Ishikawa (cell line): ENCODE measurements around the gene NMNAT3.

ENCODE experiments used
- CEBPB ChIP-seq: IDR thresholded peaks from 2 replicates; pipeline ENCODE4 v1.6.1; 2012
- EGR1 ChIP-seq: IDR thresholded peaks from 2 replicates; pipeline ENCODE4 v1.6.1; 2012
- EP300 ChIP-seq: IDR thresholded peaks from 2 replicates; pipeline ENCODE4 v1.6.1; 2012; ENCODE audit warnings: borderline replicate concordance
- FOXM1 ChIP-seq: IDR thresholded peaks from 2 replicates; pipeline ENCODE4 v1.6.1; 2012; ENCODE audit warnings: low read depth, borderline replicate concordance
- NFIC ChIP-seq: IDR thresholded peaks from 2 replicates; pipeline ENCODE4 v1.6.1; 2012
- RAD21 ChIP-seq: IDR thresholded peaks from 2 replicates; pipeline ENCODE4 v1.6.1; 2012; ENCODE audit warnings: low read depth
- TAF1 ChIP-seq: IDR thresholded peaks from 2 replicates; pipeline ENCODE4 v1.6.1; 2012; ENCODE audit warnings: low read depth, mild to moderate bottlenecking
- TCF12 ChIP-seq: IDR thresholded peaks from 2 replicates; pipeline ENCODE4 v1.6.1; 2012; ENCODE audit warnings: low read depth
- YY1 ChIP-seq: IDR thresholded peaks from 2 replicates; pipeline ENCODE4 v1.6.1; 2012; ENCODE audit warnings: low read depth
- ZBTB7A ChIP-seq: IDR thresholded peaks from 2 replicates; pipeline ENCODE4 v1.6.1; 2012; ENCODE audit warnings: low read depth
- TF ChIP-seq, protein P1 (sequence below): IDR thresholded peaks from 2 replicates; pipeline ENCODE4 v1.6.1; 2012
- TF ChIP-seq, protein P2 (sequence below): IDR thresholded peaks from 2 replicates; pipeline ENCODE4 v1.6.1; 2012; ENCODE audit warnings: low read depth, mild to moderate bottlenecking
- TF ChIP-seq, protein P3 (sequence below): IDR thresholded peaks from 2 replicates; pipeline ENCODE4 v1.6.1; 2012

DNA sequence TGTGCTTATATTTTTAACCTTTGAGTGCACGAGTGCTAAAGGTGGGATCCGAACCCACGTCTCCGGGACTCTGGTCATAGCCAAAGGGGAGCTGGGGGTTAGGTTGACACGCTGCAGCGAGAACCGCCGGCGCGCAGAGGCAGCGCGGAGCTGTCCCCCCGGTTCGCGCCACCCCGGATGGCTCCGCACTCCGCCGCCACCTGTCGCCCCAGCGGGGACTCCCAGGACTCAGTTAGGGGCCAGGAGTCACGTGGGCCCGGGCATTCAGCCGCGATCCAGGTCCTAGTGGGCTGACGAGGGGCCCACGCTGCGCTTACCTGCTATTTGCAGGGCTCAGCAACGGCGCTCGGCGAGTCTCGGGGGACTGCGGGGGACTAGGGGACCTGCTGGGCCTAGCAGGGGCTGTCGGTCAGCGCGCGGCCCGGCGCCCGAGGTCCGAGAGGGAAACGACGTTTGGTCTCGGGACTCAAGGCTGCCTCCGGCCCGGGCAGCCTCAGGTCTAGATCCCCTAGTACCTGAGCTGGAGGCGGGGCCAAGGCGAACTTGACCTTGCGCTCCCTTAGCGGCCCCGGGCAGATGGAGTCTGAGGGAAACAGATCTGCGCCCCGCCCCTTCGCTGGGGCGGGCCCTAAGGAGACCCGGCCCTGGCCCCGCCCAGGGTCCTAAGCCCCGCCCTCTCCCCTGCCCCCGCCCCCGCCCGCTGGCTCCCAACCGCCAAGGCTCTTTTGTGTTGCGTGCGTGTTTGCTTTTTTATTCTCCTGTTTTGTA, at the start of gene NMNAT3:
- TF ChIP-seq EP300 (no peak), YY1 (no peak), FOXM1 (no peak), ZBTB7A (no peak; the same call in 1 of the 2 replicates), TAF1 (0 out of 2 replicates have a peak, but pooled peaks have one; percentile 20), TCF12 (no peak), RAD21 (no peak), NFIC (no peak), CEBPB (no peak), EGR1 (no peak)
- TF ChIP-seq, protein P1, sequence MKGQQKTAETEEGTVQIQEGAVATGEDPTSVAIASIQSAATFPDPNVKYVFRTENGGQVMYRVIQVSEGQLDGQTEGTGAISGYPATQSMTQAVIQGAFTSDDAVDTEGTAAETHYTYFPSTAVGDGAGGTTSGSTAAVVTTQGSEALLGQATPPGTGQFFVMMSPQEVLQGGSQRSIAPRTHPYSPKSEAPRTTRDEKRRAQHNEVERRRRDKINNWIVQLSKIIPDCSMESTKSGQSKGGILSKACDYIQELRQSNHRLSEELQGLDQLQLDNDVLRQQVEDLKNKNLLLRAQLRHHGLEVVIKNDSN = peak; percentile 91
- TF ChIP-seq, protein P2, sequence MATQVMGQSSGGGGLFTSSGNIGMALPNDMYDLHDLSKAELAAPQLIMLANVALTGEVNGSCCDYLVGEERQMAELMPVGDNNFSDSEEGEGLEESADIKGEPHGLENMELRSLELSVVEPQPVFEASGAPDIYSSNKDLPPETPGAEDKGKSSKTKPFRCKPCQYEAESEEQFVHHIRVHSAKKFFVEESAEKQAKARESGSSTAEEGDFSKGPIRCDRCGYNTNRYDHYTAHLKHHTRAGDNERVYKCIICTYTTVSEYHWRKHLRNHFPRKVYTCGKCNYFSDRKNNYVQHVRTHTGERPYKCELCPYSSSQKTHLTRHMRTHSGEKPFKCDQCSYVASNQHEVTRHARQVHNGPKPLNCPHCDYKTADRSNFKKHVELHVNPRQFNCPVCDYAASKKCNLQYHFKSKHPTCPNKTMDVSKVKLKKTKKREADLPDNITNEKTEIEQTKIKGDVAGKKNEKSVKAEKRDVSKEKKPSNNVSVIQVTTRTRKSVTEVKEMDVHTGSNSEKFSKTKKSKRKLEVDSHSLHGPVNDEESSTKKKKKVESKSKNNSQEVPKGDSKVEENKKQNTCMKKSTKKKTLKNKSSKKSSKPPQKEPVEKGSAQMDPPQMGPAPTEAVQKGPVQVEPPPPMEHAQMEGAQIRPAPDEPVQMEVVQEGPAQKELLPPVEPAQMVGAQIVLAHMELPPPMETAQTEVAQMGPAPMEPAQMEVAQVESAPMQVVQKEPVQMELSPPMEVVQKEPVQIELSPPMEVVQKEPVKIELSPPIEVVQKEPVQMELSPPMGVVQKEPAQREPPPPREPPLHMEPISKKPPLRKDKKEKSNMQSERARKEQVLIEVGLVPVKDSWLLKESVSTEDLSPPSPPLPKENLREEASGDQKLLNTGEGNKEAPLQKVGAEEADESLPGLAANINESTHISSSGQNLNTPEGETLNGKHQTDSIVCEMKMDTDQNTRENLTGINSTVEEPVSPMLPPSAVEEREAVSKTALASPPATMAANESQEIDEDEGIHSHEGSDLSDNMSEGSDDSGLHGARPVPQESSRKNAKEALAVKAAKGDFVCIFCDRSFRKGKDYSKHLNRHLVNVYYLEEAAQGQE = no peak; the same call in 1 of the 2 replicates
- TF ChIP-seq, protein P3, sequence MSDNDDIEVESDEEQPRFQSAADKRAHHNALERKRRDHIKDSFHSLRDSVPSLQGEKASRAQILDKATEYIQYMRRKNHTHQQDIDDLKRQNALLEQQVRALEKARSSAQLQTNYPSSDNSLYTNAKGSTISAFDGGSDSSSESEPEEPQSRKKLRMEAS = peak; percentile 65
